ENCODE measurements around the gene CPNE8.

DNA sequence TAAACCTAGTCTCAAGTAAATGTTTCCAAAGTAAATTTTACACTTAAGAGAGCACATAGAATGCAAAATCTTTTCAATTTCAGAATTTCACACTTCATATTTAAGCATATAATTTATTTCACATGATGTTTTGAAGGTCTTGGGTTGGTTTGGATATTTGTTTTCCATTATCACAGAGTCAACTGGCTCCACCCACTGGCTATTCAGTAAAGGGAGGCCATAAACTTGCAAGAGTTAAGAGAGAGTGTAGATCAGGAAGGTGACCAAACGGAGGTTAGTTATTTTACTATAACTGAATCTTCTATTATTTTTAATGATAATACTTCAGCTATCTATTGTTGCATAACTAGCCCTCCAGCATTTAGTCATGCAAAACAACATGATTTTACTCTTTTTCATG is 6.2 kb upstream of the CPNE8 start:
- TF ChIP-seq, protein P1, sequence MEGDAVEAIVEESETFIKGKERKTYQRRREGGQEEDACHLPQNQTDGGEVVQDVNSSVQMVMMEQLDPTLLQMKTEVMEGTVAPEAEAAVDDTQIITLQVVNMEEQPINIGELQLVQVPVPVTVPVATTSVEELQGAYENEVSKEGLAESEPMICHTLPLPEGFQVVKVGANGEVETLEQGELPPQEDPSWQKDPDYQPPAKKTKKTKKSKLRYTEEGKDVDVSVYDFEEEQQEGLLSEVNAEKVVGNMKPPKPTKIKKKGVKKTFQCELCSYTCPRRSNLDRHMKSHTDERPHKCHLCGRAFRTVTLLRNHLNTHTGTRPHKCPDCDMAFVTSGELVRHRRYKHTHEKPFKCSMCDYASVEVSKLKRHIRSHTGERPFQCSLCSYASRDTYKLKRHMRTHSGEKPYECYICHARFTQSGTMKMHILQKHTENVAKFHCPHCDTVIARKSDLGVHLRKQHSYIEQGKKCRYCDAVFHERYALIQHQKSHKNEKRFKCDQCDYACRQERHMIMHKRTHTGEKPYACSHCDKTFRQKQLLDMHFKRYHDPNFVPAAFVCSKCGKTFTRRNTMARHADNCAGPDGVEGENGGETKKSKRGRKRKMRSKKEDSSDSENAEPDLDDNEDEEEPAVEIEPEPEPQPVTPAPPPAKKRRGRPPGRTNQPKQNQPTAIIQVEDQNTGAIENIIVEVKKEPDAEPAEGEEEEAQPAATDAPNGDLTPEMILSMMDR (IDR thresholded peaks at IDR 0.05; ENCODE audit: insufficient read depth, low read depth, low read length), result no peak
- no peak for TF ChIP-seq EZH2 (IDR thresholded peaks at IDR 0.05; ENCODE audit: insufficient read depth, low read length)
